GM10266 (cell line): ENCODE results near the gene LAMB3.
A peak's percentile ranks its signal among the peaks of the same experiment; 100 is the strongest.

ENCODE experiments used
- DNase-seq: peaks from one replicate; pipeline ENCODE4 v3.0.0; 2012; ENCODE audit errors: extremely low spot score
- TF ChIP-seq, protein P1 (sequence below): IDR thresholded peaks from 2 replicates; pipeline ENCODE4 v1.5.1; 2012; ENCODE audit warnings: mild to moderate bottlenecking, low read depth; ENCODE audit not compliant: control insufficient read depth, insufficient read depth; ENCODE audit errors: missing control alignments

Gene LAMB3

DNA sequence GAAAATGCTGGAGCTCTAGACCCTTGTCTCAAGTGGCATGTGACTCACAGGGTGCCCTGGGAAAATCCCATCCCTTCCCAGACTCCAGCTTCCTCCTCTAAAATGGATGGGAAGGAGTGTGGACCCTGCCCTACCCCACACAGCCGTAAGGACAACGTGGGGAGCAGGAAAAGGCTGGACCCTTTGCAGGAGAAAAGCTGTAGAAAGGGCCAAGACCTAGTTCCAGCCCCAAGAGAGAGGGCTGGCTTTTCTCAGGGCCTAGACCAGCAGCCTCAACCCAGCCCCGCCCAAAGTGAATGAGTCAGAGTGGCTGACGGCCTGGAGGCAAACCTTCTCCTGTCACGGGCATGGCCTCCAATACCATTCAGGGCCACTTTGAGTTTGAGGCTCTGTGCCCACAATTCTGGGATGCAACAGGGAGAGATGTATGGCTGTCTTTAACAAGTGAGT lies 1.1 kb downstream of the LAMB3 start:
- TF ChIP-seq, protein P1, sequence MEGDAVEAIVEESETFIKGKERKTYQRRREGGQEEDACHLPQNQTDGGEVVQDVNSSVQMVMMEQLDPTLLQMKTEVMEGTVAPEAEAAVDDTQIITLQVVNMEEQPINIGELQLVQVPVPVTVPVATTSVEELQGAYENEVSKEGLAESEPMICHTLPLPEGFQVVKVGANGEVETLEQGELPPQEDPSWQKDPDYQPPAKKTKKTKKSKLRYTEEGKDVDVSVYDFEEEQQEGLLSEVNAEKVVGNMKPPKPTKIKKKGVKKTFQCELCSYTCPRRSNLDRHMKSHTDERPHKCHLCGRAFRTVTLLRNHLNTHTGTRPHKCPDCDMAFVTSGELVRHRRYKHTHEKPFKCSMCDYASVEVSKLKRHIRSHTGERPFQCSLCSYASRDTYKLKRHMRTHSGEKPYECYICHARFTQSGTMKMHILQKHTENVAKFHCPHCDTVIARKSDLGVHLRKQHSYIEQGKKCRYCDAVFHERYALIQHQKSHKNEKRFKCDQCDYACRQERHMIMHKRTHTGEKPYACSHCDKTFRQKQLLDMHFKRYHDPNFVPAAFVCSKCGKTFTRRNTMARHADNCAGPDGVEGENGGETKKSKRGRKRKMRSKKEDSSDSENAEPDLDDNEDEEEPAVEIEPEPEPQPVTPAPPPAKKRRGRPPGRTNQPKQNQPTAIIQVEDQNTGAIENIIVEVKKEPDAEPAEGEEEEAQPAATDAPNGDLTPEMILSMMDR = no peak
- DNase-seq = peak; percentile 50

DNA sequence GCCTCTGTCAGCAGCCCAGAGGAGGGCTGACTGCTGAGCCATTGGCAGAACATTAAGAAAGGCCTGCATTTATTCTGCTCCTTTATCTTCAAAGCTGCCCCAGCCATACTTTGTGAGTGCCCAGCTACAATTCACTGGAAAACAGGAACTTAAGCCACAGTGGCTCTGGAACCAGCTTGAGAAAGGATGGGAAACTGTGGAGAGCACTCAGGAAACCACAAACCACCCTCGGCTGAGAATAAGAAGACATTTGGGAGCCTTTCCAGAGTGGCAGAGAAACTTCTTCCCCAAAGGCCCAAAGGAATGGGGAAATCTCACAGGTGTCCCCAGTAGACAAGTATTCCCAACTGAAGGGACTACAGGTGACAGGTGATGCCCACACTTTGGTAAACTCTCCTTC lies 1.8 kb downstream of the LAMB3 start:
- TF ChIP-seq, protein P1 = no peak
- no peak for DNase-seq

DNA sequence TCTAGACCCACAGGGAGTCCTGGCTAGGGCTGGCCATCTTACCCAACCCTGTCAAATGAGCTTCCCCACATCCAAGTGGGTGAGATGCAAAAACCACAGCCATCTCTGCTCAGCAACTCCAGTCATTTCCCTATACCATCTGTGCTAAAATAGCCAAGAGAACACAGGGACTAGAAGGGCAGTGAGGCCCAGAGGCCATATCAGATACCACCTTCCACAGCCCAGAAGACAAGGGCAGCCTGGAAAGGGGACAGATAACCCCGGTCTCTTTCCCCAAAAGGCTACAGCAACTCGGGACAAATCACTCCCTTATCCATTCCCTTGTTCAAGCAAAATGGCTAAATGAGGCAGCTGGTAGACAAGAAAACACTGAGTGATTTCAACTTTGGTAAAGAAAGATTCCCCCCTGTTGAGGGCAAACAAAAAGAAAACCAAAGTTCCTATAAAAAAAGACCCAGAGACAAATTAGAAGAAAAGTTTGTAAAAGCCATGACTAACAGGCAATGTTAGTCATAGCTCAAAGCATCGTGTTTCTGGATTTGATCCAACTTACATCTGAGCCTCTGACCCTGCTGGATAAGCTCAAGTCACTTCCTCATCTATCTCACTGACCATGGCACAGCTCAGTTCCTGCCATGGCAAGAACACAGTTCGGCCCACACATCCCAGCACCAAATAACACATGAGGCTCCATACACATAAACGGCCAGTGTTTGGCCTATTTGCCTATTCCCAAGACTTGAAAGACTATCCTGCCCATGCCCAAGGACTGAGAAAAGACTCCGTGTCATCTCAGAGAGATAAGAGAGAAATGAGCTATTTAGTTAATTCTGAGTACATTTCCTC lies 3.1 kb downstream of the LAMB3 start:
- DNase-seq = no peak
- TF ChIP-seq, protein P1 = no peak

DNA sequence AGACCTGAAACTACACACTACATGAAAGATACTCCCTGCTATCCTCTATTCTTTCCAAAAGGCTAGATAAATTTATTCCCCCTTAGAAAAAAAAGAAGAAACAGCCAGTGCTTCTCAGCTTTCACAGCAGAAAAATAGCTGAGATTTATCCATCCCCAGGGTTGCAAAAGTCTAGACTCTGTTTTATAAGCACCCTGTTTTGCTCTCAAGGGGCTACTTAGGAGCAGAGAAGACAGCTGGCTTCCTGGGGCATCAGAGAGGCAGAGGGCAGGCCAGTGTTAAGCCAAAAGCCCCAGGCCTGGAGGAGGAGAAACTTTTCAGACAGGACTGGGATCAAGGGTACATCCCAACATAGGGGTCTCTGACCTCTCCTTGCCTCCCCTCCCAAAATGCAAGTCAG lies 3.9 kb downstream of the LAMB3 start:
- no peak for DNase-seq
- TF ChIP-seq, protein P1 = no peak

DNA sequence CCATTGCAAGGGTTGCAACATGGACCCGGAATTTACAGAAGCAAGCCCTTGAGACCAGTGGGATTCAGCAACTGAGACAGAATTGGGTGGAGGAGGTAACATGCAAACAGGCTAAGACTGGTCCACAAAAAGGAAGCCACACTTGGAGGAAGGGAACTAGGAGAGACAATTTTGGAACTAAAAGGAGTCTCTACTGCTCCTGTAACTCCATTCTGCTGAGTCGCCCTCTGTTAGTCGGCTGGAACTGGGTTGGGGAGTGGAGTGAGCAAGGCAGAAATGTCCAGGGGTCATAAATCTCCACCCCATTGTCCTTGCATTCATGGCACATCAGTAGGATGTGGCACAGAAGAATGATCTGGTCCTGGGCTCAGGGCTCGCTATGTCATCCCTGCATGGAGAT lies 5.1 kb downstream of the LAMB3 start:
- no peak for DNase-seq
- TF ChIP-seq, protein P1 = no peak

DNA sequence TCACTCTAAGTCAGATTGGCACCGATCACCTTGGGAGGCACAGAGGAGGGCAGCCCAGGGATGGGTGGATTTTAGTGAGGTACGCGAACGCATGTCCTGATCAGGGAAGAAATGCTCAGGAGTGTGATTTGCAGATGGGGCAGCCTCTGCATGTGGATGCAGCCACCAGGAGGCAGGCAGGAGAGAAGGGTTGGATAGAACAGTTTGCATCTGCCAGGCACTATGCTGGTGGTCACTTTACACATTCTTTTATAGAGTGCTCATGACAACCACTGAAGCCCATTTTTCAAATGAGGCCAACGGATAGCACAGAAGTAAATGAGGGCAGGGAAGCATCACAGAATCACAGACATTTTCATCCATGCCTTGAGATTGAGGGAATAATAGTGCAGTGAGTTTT lies 5.7 kb downstream of the LAMB3 start:
- no peak for DNase-seq
- TF ChIP-seq, protein P1 = no peak
